IMR-90 (cell line): ENCODE data around the gene MAP2K5. TPM values are rescaled to one million over a fixed set of nuclear protein-coding genes. Genes with fewer than 3 reads are reported as not detected.

Experiments
- ATAC-seq: fragments of 200-7000 bp; cut with Tn5 transposase; 2 replicates; pipeline ENCODE4 v1.9.1; 2020; ENCODE audit warnings: low read depth, mild to moderate bottlenecking, moderate library complexity
- BruUV-seq: library from RNA; stranded (reverse); fragments of 400-500 nt; replicated peaks from 2 replicates; lab custom pipeline; 2021; lab: Mats Ljungman, UMichigan
- CTCF ChIA-PET: fragments of 300-600 bp; formaldehyde crosslinking; extraction: SDS; loops from one replicate; lab custom pipeline; 2021; ENCODE audit warnings: antibody characterized with exemption; lab: Yijun Ruan, JAX
- POLR2A ChIA-PET: fragments of 300-600 bp; sonication (Branson Sonifier 250); formaldehyde crosslinking; loops from one replicate; lab custom pipeline; 2022; ENCODE audit warnings: antibody characterized with exemption; ENCODE audit not compliant: unreplicated experiment; lab: Charles Lee
- DNase-seq: peaks from one replicate; pipeline ENCODE4 v3.0.0; 2013
- H2AFZ ChIP-seq: replicated peaks from 2 replicates; pipeline ENCODE3; 2013; ENCODE audit warnings: low read length, mild to moderate bottlenecking; ENCODE audit not compliant: poor library complexity
- H2AK5ac ChIP-seq: 2 replicates; pipeline ENCODE4 v1.6.1; 2013; ENCODE audit warnings: low read depth, low read length, inconsistent platforms
- H2AK9ac ChIP-seq: replicated peaks from 2 replicates; pipeline ENCODE3; 2013; ENCODE audit warnings: mild to moderate bottlenecking, low read depth, low read length, moderate library complexity; ENCODE audit not compliant: poor library complexity
- H2BK120ac ChIP-seq: 2 replicates; pipeline ENCODE4 v1.6.1; 2013; ENCODE audit warnings: low read depth, low read length, inconsistent platforms
- H2BK15ac ChIP-seq: 3 replicates; pipeline ENCODE4 v1.6.1; 2013; ENCODE audit warnings: low read depth, low read length, inconsistent platforms
- H2BK20ac ChIP-seq: 2 replicates; pipeline ENCODE4 v1.6.1; 2013; ENCODE audit warnings: low read depth, mild to moderate bottlenecking, inconsistent platforms, low read length, moderate library complexity
- H2BK5ac ChIP-seq: 2 replicates; pipeline ENCODE4 v1.6.1; 2013; ENCODE audit warnings: mild to moderate bottlenecking, low read depth, low read length, inconsistent platforms; ENCODE audit not compliant: poor library complexity, severe bottlenecking
- H3K14ac ChIP-seq: replicated peaks from 2 replicates; pipeline ENCODE4 v1.6.1; 2013; ENCODE audit warnings: low read depth, low read length, inconsistent platforms
- H3K18ac ChIP-seq: 2 replicates; pipeline ENCODE4 v1.6.1; 2013; ENCODE audit warnings: low read depth, low read length, control low read depth
- H3K23ac ChIP-seq: 2 replicates; pipeline ENCODE4 v1.6.1; 2013; ENCODE audit warnings: low read depth, low read length, inconsistent platforms
- H3K27ac ChIP-seq: 2 replicates; pipeline ENCODE4 v1.5.1; 2013; ENCODE audit warnings: mild to moderate bottlenecking, control low read depth, low read length; ENCODE audit not compliant: insufficient read depth
- H3K27me3 ChIP-seq: 2 replicates; pipeline ENCODE4 v1.6.1; 2013; ENCODE audit warnings: low read length; ENCODE audit not compliant: control insufficient read depth, insufficient read depth
- H3K36me3 ChIP-seq: 2 replicates; pipeline ENCODE4 v1.6.1; 2013; ENCODE audit warnings: low read length, mixed read lengths; ENCODE audit not compliant: control insufficient read depth, insufficient read depth
- H3K4ac ChIP-seq: 2 replicates; pipeline ENCODE4 v1.6.1; 2013; ENCODE audit warnings: low read depth, low read length, inconsistent platforms
- H3K4me1 ChIP-seq: 2 replicates; pipeline ENCODE4 v1.6.1; 2013; ENCODE audit warnings: low read length, mixed read lengths; ENCODE audit not compliant: control insufficient read depth, insufficient read depth
- H3K4me2 ChIP-seq: 2 replicates; pipeline ENCODE4 v1.6.1; 2013; ENCODE audit warnings: low read depth, mild to moderate bottlenecking, control low read depth, low read length, moderate library complexity
- H3K4me3 ChIP-seq: 2 replicates; pipeline ENCODE4 v1.5.1; 2013; ENCODE audit warnings: low read depth, mild to moderate bottlenecking, control low read depth, low read length, moderate library complexity; ENCODE audit not compliant: insufficient read depth
- H3K56ac ChIP-seq: 2 replicates; pipeline ENCODE4 v1.6.1; 2013; ENCODE audit warnings: low read length, inconsistent platforms; ENCODE audit not compliant: insufficient read depth; ENCODE audit errors: extremely low read depth
- H3K79me1 ChIP-seq, 2 experiments: 2 replicates each; pipeline ENCODE4 v1.6.1; 2013; ENCODE audit warnings: low read length in 2 of 2, inconsistent platforms in 1 of 2, low read depth in 1 of 2
- H3K9ac ChIP-seq: 2 replicates; pipeline ENCODE4 v1.6.1; 2013; ENCODE audit warnings: low read depth, low read length, control low read depth
- H3K9me1 ChIP-seq: 2 replicates; pipeline ENCODE4 v1.6.1; 2013; ENCODE audit warnings: low read length, inconsistent platforms; ENCODE audit not compliant: insufficient read depth
- H3K9me3 ChIP-seq: 2 replicates; pipeline ENCODE4 v1.6.1; 2013; ENCODE audit warnings: low read length; ENCODE audit not compliant: control insufficient read depth, insufficient read depth
- H4K20me1 ChIP-seq: 2 replicates; pipeline ENCODE4 v1.6.1; 2013; ENCODE audit warnings: low read length, inconsistent platforms; ENCODE audit not compliant: insufficient read depth
- H4K5ac ChIP-seq: 2 replicates; pipeline ENCODE4 v1.6.1; 2013; ENCODE audit warnings: mild to moderate bottlenecking, low read depth, low read length, control low read depth
- H4K8ac ChIP-seq, 2 experiments: 2 replicates each; pipeline ENCODE4 v1.6.1; 2013; ENCODE audit warnings: low read depth in 2 of 2, low read length in 2 of 2, control low read depth in 1 of 2, inconsistent platforms in 1 of 2
- H4K91ac ChIP-seq: 2 replicates; pipeline ENCODE4 v1.6.1; 2013; ENCODE audit warnings: low read depth, low read length, inconsistent platforms; ENCODE audit not compliant: insufficient read depth
- FOS ChIP-seq: fragments of 150-350 bp; IDR thresholded peaks from 2 replicates; pipeline ENCODE4 v1.6.1; 2016; ENCODE audit warnings: low read depth, low read length
- NFE2L2 ChIP-seq: fragments of 150-350 bp; IDR thresholded peaks from 2 replicates; pipeline ENCODE4 v1.6.1; 2016; ENCODE audit warnings: low read depth, mild to moderate bottlenecking, low read length
- WGBS, 2 experiments: methylation state at CpG; one replicate each; pipeline versions ENCODE4 v1.1.5 to v1.1.7; 2013; ENCODE audit warnings: missing lambda C conversion rate in 2 of 2; ENCODE audit not compliant: insufficient read length in 1 of 2; ENCODE audit errors: extremely low coverage in 2 of 2; 5-methylcytosine and 5-hydroxymethylcytosine counted together
- dilution Hi-C: fragments of 300-500 bp; cut with HindIII; formaldehyde crosslinking; loops from one replicate; pipeline ENCODE4 v1.14.3; 2018; ENCODE audit warnings: low sequenced_read_pairs; ENCODE audit not compliant: unreplicated experiment
- in situ Hi-C: fragments of 300-500 bp; cut with MboI; formaldehyde crosslinking; loops from 3 replicates; pipeline ENCODE4 v1.14.3; 2019; ENCODE audit warnings: low sequenced_read_pairs, inconsistent platforms, mixed read lengths
- intact Hi-C: fragments of 100-400 bp; cut with micrococcal nuclease; formaldehyde crosslinking; loops from 2 replicates; pipeline ENCODE4 v1.10.0; 2022
- polyA plus RNA-seq, 3 experiments: library from polyadenylated mRNA; depleted of rRNA; stranded (reverse); fragments of >200 nt; gene quantifications; 2 replicates each; pipeline ENCODE4 v1.2.3, GENCODE V29; 2012; ENCODE audit warnings: low replicate concordance in 1 of 3
- total RNA-seq: library from RNA; depleted of rRNA; stranded (reverse); fragments of >200 nt; gene quantifications from 2 replicates; pipeline ENCODE4 v1.2.3, GENCODE V29; 2012

Gene MAP2K5
- total and polyA plus RNA-seq, 2 of the 4 experiments (the other 2 are of a cell fraction), result 1.6 to 6.1 TPM

DNA sequence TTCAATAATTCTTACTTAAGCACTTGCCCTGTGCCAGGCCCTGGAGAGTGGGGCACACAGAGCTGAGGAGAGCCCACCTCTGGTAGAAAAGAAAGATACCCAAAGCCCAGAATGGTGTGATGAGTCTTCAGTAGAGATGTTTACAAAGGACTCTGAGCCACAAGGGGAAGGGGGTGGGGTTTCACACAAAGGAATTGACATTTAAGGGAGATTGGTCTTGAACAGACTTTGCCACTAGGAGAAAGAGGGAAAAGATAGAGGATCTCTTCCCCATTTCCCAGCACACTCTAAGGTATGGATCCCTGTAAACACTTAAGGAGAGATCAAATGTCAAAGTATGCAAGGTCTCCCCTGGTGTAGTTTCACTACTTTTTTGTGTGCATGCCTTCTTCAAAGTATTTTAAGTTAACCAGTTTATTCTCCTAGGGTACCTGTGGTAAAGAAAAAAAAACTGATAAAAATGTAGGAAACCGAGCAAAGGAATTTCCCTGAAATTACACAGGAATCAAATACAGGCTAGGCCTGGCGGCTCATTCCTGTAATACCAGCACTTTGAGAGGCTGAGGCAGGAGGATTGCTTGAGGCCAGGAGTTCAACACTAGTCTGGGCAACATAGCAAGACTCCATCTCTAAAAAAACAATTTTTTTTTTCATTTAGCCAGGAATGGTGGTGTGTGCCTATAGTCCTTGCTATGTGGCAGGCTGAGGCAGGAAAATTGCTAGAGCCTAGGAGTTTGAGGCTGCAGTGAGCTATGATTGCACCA lies 165.2 kb downstream of the MAP2K5 start:
- no CpG with 5 or more reads among the region's 2 CpGs for WGBS, 2 experiments
- H3K36me3 ChIP-seq, result no peaks in the 10 kb centered on the region
- no peak overlapping the region for H2BK20ac ChIP-seq
- no peak overlapping the region for H3K4me3 ChIP-seq
- intact Hi-C loops, result no loop called here
- no peaks in the 10 kb centered on the region for H3K79me1 ChIP-seq
- DNase-seq, result peak; percentile 5
- H4K20me1 ChIP-seq, result no peaks in the 10 kb centered on the region
- TF ChIP-seq NFE2L2, result no peak
- TF ChIP-seq FOS, result no peak
- POLR2A ChIA-PET, result no interaction called here
- ATAC-seq, result peak; percentile 37; the same call in 1 of the 2 replicates
- no peak overlapping the region for H2BK5ac ChIP-seq
- no peak overlapping the region for H3K14ac ChIP-seq
- H2BK15ac ChIP-seq, result no peak overlapping the region
- no peaks in the 10 kb centered on the region for H3K4me1 ChIP-seq
- CTCF ChIA-PET, result no interaction called here
- H4K91ac ChIP-seq, result no peak overlapping the region
- no peak overlapping the region for H3K4ac ChIP-seq
- no peak overlapping the region for H2BK120ac ChIP-seq
- H2AK5ac ChIP-seq, result no peak overlapping the region
- no peak overlapping the region for H3K56ac ChIP-seq
- H4K8ac ChIP-seq, result no peak overlapping the region
- in situ Hi-C loops, result no loop called here
- no peak overlapping the region for H2AFZ ChIP-seq
- no peak overlapping the region for H3K18ac ChIP-seq
- H2AK9ac ChIP-seq, result no peak overlapping the region
- no peaks in the 10 kb centered on the region for H3K27me3 ChIP-seq
- H3K4me2 ChIP-seq, result no peak overlapping the region
- no peak overlapping the region for H3K27ac ChIP-seq
- H3K23ac ChIP-seq, result no peak overlapping the region
- dilution Hi-C loops, result no loop called here
- H3K9me3 ChIP-seq, result no peaks in the 10 kb centered on the region
- no TSS peak for BruUV-seq
- H3K9ac ChIP-seq, result no peak overlapping the region
- no peaks in the 10 kb centered on the region for H3K9me1 ChIP-seq
- no peak overlapping the region for H4K5ac ChIP-seq
